ENCODE results near the gene IL6R. TPM values are rescaled to one million over a fixed set of nuclear protein-coding genes. Genes with fewer than 3 reads are reported as not detected.

The IL6R gene
- total and polyA plus RNA-seq, 8 donors, result 4.5 to 65.3 (median 5.7) TPM

- Histone ChIP-seq H3K27me3 (no peaks in the 10 kb centered on the region), H3K4me1 (peaks cover 0 to 45% of the 10 kb centered on the region in 2 donors), H3K4me3 (no peak overlapping the region), H3K36me3 (peaks cover 0 to 83% of the 10 kb centered on the region in 2 donors), H3K27ac (peak overlapping the region in 1 of 2 donors; percentile 88), H3K9me3 (no peaks in the 10 kb centered on the region)
- DNase-seq (no peak), ATAC-seq (peak; percentile 60)
- intact Hi-C loops (cut with DNase I), result no loop called here
- TF ChIP-seq CTCF (IDR thresholded peaks at IDR 0.05), result no peak
These were observed 48.6 kb downstream of the IL6R start for GRCh38 chr1:154453574-154454352.

- no peaks in the 10 kb centered on the region for H3K27me3 ChIP-seq
- peak overlapping the region in 1 of 2 donors; percentile 88 for H3K27ac ChIP-seq
- H3K4me3 ChIP-seq, result no peak overlapping the region
- peaks cover 0 to 45% of the 10 kb centered on the region in 2 donors for H3K4me1 ChIP-seq
- H3K9me3 ChIP-seq, result no peaks in the 10 kb centered on the region
- TF ChIP-seq CTCF (IDR thresholded peaks at IDR 0.05), result no peak
- DNase-seq, result no peak
- intact Hi-C loops (cut with DNase I), result no loop called here
- no peak for ATAC-seq
- peaks cover 0 to 85% of the 10 kb centered on the region in 2 donors for H3K36me3 ChIP-seq
These were observed 49.4 kb downstream of the IL6R start for GRCh38 chr1:154454386-154455120.

GRCh38 chr1:154456631-154457030 is 51.5 kb downstream of the IL6R start:
- intact Hi-C loops (cut with DNase I), result no loop called here
- ATAC-seq, result peak; percentile 24
- H3K4me3 ChIP-seq, result no peak overlapping the region
- TF ChIP-seq CTCF (IDR thresholded peaks at IDR 0.05), result no peak
- H3K4me1 ChIP-seq, result peaks cover 0 to 45% of the 10 kb centered on the region in 2 donors
- no peak for DNase-seq
- H3K36me3 ChIP-seq, result peaks cover 0 to 82% of the 10 kb centered on the region in 2 donors
- no peaks in the 10 kb centered on the region for H3K9me3 ChIP-seq
- H3K27ac ChIP-seq, result peak overlapping the region in 1 of 2 donors; percentile 88
- no peaks in the 10 kb centered on the region for H3K27me3 ChIP-seq

GRCh38 chr1:154459080-154459479 is 53.9 kb downstream of the IL6R start:
- DNase-seq, result peak in 1 of 4 donors; percentile 5
- intact Hi-C loops (cut with DNase I), result no loop called here
- H3K9me3 ChIP-seq, result no peaks in the 10 kb centered on the region
- H3K4me1 ChIP-seq, result peaks cover 5 to 50% of the 10 kb centered on the region in 2 donors
- no peak for ATAC-seq
- no peak for TF ChIP-seq CTCF (IDR thresholded peaks at IDR 0.05)
- H3K27ac ChIP-seq, result no peak overlapping the region
- H3K36me3 ChIP-seq, result peaks cover 0 to 66% of the 10 kb centered on the region in 2 donors
- no peak overlapping the region for H3K4me3 ChIP-seq
- no peaks in the 10 kb centered on the region for H3K27me3 ChIP-seq

- Histone ChIP-seq H3K4me1 (peaks cover 5 to 49% of the 10 kb centered on the region in 2 donors), H3K4me3 (no peak overlapping the region), H3K36me3 (peaks cover 0 to 65% of the 10 kb centered on the region in 2 donors), H3K27ac (no peak overlapping the region), H3K9me3 (no peaks in the 10 kb centered on the region), H3K27me3 (no peaks in the 10 kb centered on the region)
- no peak for TF ChIP-seq CTCF (IDR thresholded peaks at IDR 0.05)
- DNase-seq (no peak), ATAC-seq (no peak)
- intact Hi-C loops (cut with DNase I), result no loop called here
These were observed 55.6 kb downstream of the IL6R start for GRCh38 chr1:154460695-154461260.

Data from left lung (tissue), 10 donors.